ENCODE data around the gene SMOC2. TPM values are rescaled to one million over a fixed set of nuclear protein-coding genes. Genes with fewer than 3 reads are reported as not detected.

The SMOC2 gene
- total RNA-seq, 1 donor from 2014 or later, result not detected

GRCh38 chr6:168490757-168491156 lies 49.8 kb downstream of the SMOC2 start:
- Mint-ChIP-seq H3K27ac (ENCODE audit: unreplicated experiment) (no peak overlapping the region), H3K4me3 (ENCODE audit: unreplicated experiment) (no peak overlapping the region), H3K4me1 (ENCODE audit: unreplicated experiment) (no peaks in the 10 kb centered on the region), H3K36me3 (ENCODE audit: low read depth, unreplicated experiment) (no peaks in the 10 kb centered on the region), H3K9me3 (ENCODE audit: unreplicated experiment) (no peaks in the 10 kb centered on the region), H3K27me3 (ENCODE audit: unreplicated experiment) (no peaks in the 10 kb centered on the region)
- DNase-seq (ENCODE audit: low spot score), result no peak
- TF ChIP-seq CTCF (IDR thresholded peaks at IDR 0.05; ENCODE audit: unreplicated experiment), result no peak

GRCh38 chr6:168493976-168494375 lies 53.0 kb downstream of the SMOC2 start:
- no peaks in the 10 kb centered on the region for H3K4me1 Mint-ChIP-seq (ENCODE audit: unreplicated experiment)
- no peaks in the 10 kb centered on the region for H3K9me3 Mint-ChIP-seq (ENCODE audit: unreplicated experiment)
- no peak overlapping the region for H3K27ac Mint-ChIP-seq (ENCODE audit: unreplicated experiment)
- TF ChIP-seq CTCF (IDR thresholded peaks at IDR 0.05; ENCODE audit: unreplicated experiment), result no peak
- H3K4me3 Mint-ChIP-seq (ENCODE audit: unreplicated experiment), result no peak overlapping the region
- H3K36me3 Mint-ChIP-seq (ENCODE audit: low read depth, unreplicated experiment), result no peaks in the 10 kb centered on the region
- DNase-seq (ENCODE audit: low spot score), result no peak
- H3K27me3 Mint-ChIP-seq (ENCODE audit: unreplicated experiment), result peaks cover 6% of the 10 kb centered on the region

GRCh38 chr6:168494726-168495125 lies 53.7 kb downstream of the SMOC2 start:
- H3K36me3 Mint-ChIP-seq (ENCODE audit: low read depth, unreplicated experiment), result no peaks in the 10 kb centered on the region
- peaks cover 6% of the 10 kb centered on the region for H3K27me3 Mint-ChIP-seq (ENCODE audit: unreplicated experiment)
- H3K4me3 Mint-ChIP-seq (ENCODE audit: unreplicated experiment), result no peak overlapping the region
- no peaks in the 10 kb centered on the region for H3K9me3 Mint-ChIP-seq (ENCODE audit: unreplicated experiment)
- no peak for TF ChIP-seq CTCF (IDR thresholded peaks at IDR 0.05; ENCODE audit: unreplicated experiment)
- H3K27ac Mint-ChIP-seq (ENCODE audit: unreplicated experiment), result no peak overlapping the region
- DNase-seq (ENCODE audit: low spot score), result no peak
- H3K4me1 Mint-ChIP-seq (ENCODE audit: unreplicated experiment), result no peaks in the 10 kb centered on the region

GRCh38 chr6:168495133-168495532 lies 54.1 kb downstream of the SMOC2 start:
- no peaks in the 10 kb centered on the region for H3K36me3 Mint-ChIP-seq (ENCODE audit: low read depth, unreplicated experiment)
- peaks cover 6% of the 10 kb centered on the region for H3K27me3 Mint-ChIP-seq (ENCODE audit: unreplicated experiment)
- no peaks in the 10 kb centered on the region for H3K4me1 Mint-ChIP-seq (ENCODE audit: unreplicated experiment)
- H3K9me3 Mint-ChIP-seq (ENCODE audit: unreplicated experiment), result no peaks in the 10 kb centered on the region
- no peak overlapping the region for H3K4me3 Mint-ChIP-seq (ENCODE audit: unreplicated experiment)
- no peak for TF ChIP-seq CTCF (IDR thresholded peaks at IDR 0.05; ENCODE audit: unreplicated experiment)
- H3K27ac Mint-ChIP-seq (ENCODE audit: unreplicated experiment), result no peak overlapping the region
- DNase-seq (ENCODE audit: low spot score), result no peak

- TF ChIP-seq CTCF (IDR thresholded peaks at IDR 0.05; ENCODE audit: unreplicated experiment), result no peak
- no peak for DNase-seq (ENCODE audit: low spot score)
- H3K9me3 Mint-ChIP-seq (ENCODE audit: unreplicated experiment), result no peaks in the 10 kb centered on the region
- no peak overlapping the region for H3K27ac Mint-ChIP-seq (ENCODE audit: unreplicated experiment)
- H3K36me3 Mint-ChIP-seq (ENCODE audit: low read depth, unreplicated experiment), result no peaks in the 10 kb centered on the region
- H3K4me1 Mint-ChIP-seq (ENCODE audit: unreplicated experiment), result no peaks in the 10 kb centered on the region
- H3K4me3 Mint-ChIP-seq (ENCODE audit: unreplicated experiment), result no peak overlapping the region
- H3K27me3 Mint-ChIP-seq (ENCODE audit: unreplicated experiment), result peaks cover 6% of the 10 kb centered on the region
Observed at GRCh38 chr6:168495636-168496035, 54.7 kb downstream of the SMOC2 start.
